Keratinocyte (primary cell): ENCODE measurements around the gene VWC2L. TPM values are rescaled to one million over a fixed set of nuclear protein-coding genes. Genes with fewer than 3 reads are reported as not detected.

Experiments
- DNase-seq: peaks from one replicate; pipeline ENCODE4 v3.0.0-alpha.2; 2011; ENCODE audit warnings: low read depth, missing footprints, low spot score
- FAIRE-seq: peaks from 2 replicates; lab custom pipeline; 2011; peaks lifted over from hg19 to GRCh38; lab: Jason Lieb, UNC
- H2AFZ ChIP-seq: 2 replicates; pipeline ENCODE4 v1.6.0; 2012; ENCODE audit warnings: low read length, control low read depth, inconsistent platforms; ENCODE audit not compliant: control insufficient read depth
- H3K27ac ChIP-seq: 2 replicates; pipeline ENCODE4 v1.5.1; 2011; ENCODE audit warnings: low read length; ENCODE audit not compliant: control insufficient read depth, insufficient read depth
- H3K27me3 ChIP-seq: 3 replicates; pipeline ENCODE4 v1.6.0; 2011; ENCODE audit warnings: low read length; ENCODE audit not compliant: control insufficient read depth, insufficient read depth; ENCODE audit errors: extremely low read depth
- H3K36me3 ChIP-seq, 2 experiments: 2 replicates in 1 of 2; 3 replicates in 1 of 2; pipeline ENCODE4 v1.5.1; 2011; ENCODE audit warnings: low read length in 2 of 2, mild to moderate bottlenecking in 1 of 2; ENCODE audit not compliant: control insufficient read depth in 2 of 2, insufficient read depth in 2 of 2; ENCODE audit errors: extremely low read depth in 1 of 2
- H3K4me1 ChIP-seq: 3 replicates; pipeline ENCODE4 v1.5.1; 2011; ENCODE audit warnings: low read length; ENCODE audit not compliant: control insufficient read depth, insufficient read depth; ENCODE audit errors: extremely low read depth
- H3K4me2 ChIP-seq: 3 replicates; pipeline ENCODE4 v1.6.0; 2011; ENCODE audit warnings: low read depth, low read length; ENCODE audit not compliant: control insufficient read depth, insufficient read depth; ENCODE audit errors: extremely low read depth
- H3K4me3 ChIP-seq, 3 experiments: fragments of 200-600 bp in 1 of 3; sonication (generic) in 1 of 3; 2 replicates in 2 of 3; 3 replicates in 1 of 3; pipeline ENCODE4 v1.5.1; 2011 to 2016; ENCODE audit warnings: low read length in 3 of 3, mild to moderate bottlenecking in 3 of 3, control low read depth in 2 of 3, inconsistent platforms in 1 of 3, low read depth in 1 of 3, mixed read lengths in 1 of 3, mixed run types in 1 of 3, moderate library complexity in 1 of 3; ENCODE audit not compliant: control insufficient read depth in 2 of 3, insufficient read depth in 2 of 3; ENCODE audit errors: extremely low read depth in 1 of 3
- H3K79me2 ChIP-seq: 2 replicates; pipeline ENCODE4 v1.6.0; 2012; ENCODE audit warnings: low read length; ENCODE audit not compliant: control insufficient read depth, insufficient read depth
- H3K9ac ChIP-seq: 3 replicates; pipeline ENCODE4 v1.6.0; 2011; ENCODE audit warnings: low read length; ENCODE audit not compliant: control insufficient read depth, insufficient read depth; ENCODE audit errors: extremely low read depth
- H3K9me1 ChIP-seq: 3 replicates; pipeline ENCODE4 v1.6.0; 2011; ENCODE audit warnings: low read length; ENCODE audit not compliant: control insufficient read depth, insufficient read depth; ENCODE audit errors: extremely low read depth
- H3K9me3 ChIP-seq: 2 replicates; pipeline ENCODE4 v1.5.1; 2012; ENCODE audit warnings: low read depth, low read length; ENCODE audit not compliant: control insufficient read depth
- H4K20me1 ChIP-seq: 3 replicates; pipeline ENCODE4 v1.6.0; 2011; ENCODE audit warnings: low read length; ENCODE audit not compliant: control insufficient read depth, insufficient read depth; ENCODE audit errors: extremely low read depth
- CTCF ChIP-seq, 3 experiments: IDR thresholded peaks in 1 of 3; conservative IDR thresholded peaks in 1 of 3; optimal IDR thresholded peaks in 1 of 3; 2 replicates in 2 of 3; 3 replicates in 1 of 3; pipeline versions ENCODE3 to v1.5.1; 2011; ENCODE audit warnings: low read length in 3 of 3, mild to moderate bottlenecking in 3 of 3, moderate library complexity in 2 of 3, control low read depth in 1 of 3, inconsistent platforms in 1 of 3; ENCODE audit not compliant: insufficient read depth in 2 of 3; ENCODE audit errors: extremely low read depth in 1 of 3
- EZH2 ChIP-seq: IDR thresholded peaks from one replicate; pipeline ENCODE4 v1.6.1; 2012; ENCODE audit warnings: inconsistent platforms, mild to moderate bottlenecking, low read length, moderate library complexity
- dilution Hi-C: fragments of 300-500 bp; cut with MboI; formaldehyde crosslinking; loops from one replicate; pipeline ENCODE4 v1.7.0; 2020; ENCODE audit warnings: low sequenced_read_pairs; ENCODE audit not compliant: extremely low pct_ligation_motif_present
- polyA plus RNA-seq, 5 experiments: library from polyadenylated mRNA; depleted of rRNA in 3 of 5; stranded (reverse) in 3 of 5; stranded (forward) in 1 of 5; unstranded in 1 of 5; fragments of >200 nt; gene quantifications; 1 replicate in 1 of 5; 2 replicates in 3 of 5; 3 replicates in 1 of 5; pipeline versions ENCODE4 v1.2.1 to v1.2.3, GENCODE V29; 2011 to 2012; ENCODE audit warnings: missing spikeins in 2 of 5, low read depth in 1 of 5, low replicate concordance in 1 of 5

VWC2L gene
- polyA plus RNA-seq, 1 donor (not counting 4 experiments of a cell fraction or from before 2014, with no cell fraction given) = not detected

- Histone ChIP-seq H3K9me1 (no peaks in the 10 kb centered on the region), H3K4me3 (no peak overlapping the region), H3K4me2 (no peak overlapping the region), H3K9me3 (no peaks in the 10 kb centered on the region), H3K27me3 (no peaks in the 10 kb centered on the region), H3K4me1 (peaks cover 9% of the 10 kb centered on the region), H3K36me3 (no peaks in the 10 kb centered on the region), H4K20me1 (no peaks in the 10 kb centered on the region), H3K9ac (no peak overlapping the region), H3K27ac (no peak overlapping the region), H2AFZ (no peak overlapping the region), H3K79me2 (no peaks in the 10 kb centered on the region)
- FAIRE-seq = no peak
- TF ChIP-seq CTCF (optimal IDR thresholded peaks at IDR 0.05 in 1 of 3, IDR thresholded peaks at IDR 0.05 in 1 of 3, conservative IDR thresholded peaks at IDR 0.05 in 1 of 3; ENCODE audit: extremely low read depth in 1 of 3, insufficient read depth in 2 of 3, low read length in 3 of 3) (no peak), EZH2 (no peak)
- DNase-seq = no peak
- dilution Hi-C loops = no loop called here
Measured at GRCh38 chr2:214376618-214377285, 34.1 kb upstream of the VWC2L start.

- dilution Hi-C loops = no loop called here
- TF ChIP-seq CTCF (optimal IDR thresholded peaks at IDR 0.05 in 1 of 3, IDR thresholded peaks at IDR 0.05 in 1 of 3, conservative IDR thresholded peaks at IDR 0.05 in 1 of 3; ENCODE audit: extremely low read depth in 1 of 3, insufficient read depth in 2 of 3, low read length in 3 of 3) = no peak
- TF ChIP-seq EZH2 = no peak
- Histone ChIP-seq H3K9me1 (no peaks in the 10 kb centered on the region), H2AFZ (no peak overlapping the region), H3K27ac (no peak overlapping the region), H3K9ac (no peak overlapping the region), H3K9me3 (no peaks in the 10 kb centered on the region), H3K79me2 (no peaks in the 10 kb centered on the region), H3K27me3 (no peaks in the 10 kb centered on the region), H3K4me1 (peaks cover 9% of the 10 kb centered on the region), H4K20me1 (no peaks in the 10 kb centered on the region), H3K4me3 (no peak overlapping the region), H3K4me2 (no peak overlapping the region), H3K36me3 (no peaks in the 10 kb centered on the region)
- no peak for DNase-seq
- FAIRE-seq = no peak
Measured at GRCh38 chr2:214377286-214377624, 33.6 kb upstream of the VWC2L start.
